ENCODE data around the gene PKD2. TPM values are rescaled to one million over a fixed set of nuclear protein-coding genes. Genes with fewer than 3 reads are reported as not detected.

PKD2 gene
- total and polyA plus RNA-seq, 2 donors (not counting 1 experiment from before 2014, with no cell fraction given) = 1.8 to 5.8 TPM

- intact Hi-C loops (cut with micrococcal nuclease) = no loop called here
- H3K36me3 ChIP-seq (replicated peaks in 1 of 2; ENCODE audit: control extremely low read depth in 1 of 2, control insufficient read depth in 1 of 2, extremely low read depth in 1 of 2, insufficient read depth in 2 of 2, low read length in 1 of 2) = peaks cover 10 to 11% of the 10 kb centered on the region in 2 experiments
- no peak overlapping the region for H3K4me2 ChIP-seq (replicated peaks; ENCODE audit: low read depth, low read length, poor library complexity, severe bottlenecking)
- Mint-ChIP-seq H3K4me1 (no peaks in the 10 kb centered on the region), H3K9me3 (ENCODE audit: insufficient read depth) (peaks cover 15% of the 10 kb centered on the region), H3K4me3 (no peak overlapping the region), H3K27ac (no peak overlapping the region), H3K27me3 (no peaks in the 10 kb centered on the region)
- H3K27me3 ChIP-seq (replicated peaks in 1 of 4; ENCODE audit: control extremely low read depth in 1 of 4, control insufficient read depth in 3 of 4, insufficient read depth in 4 of 4, low read length in 3 of 4) = no peaks in the 10 kb centered on the region
- H3K4me3 ChIP-seq (ENCODE audit: control extremely low read depth in 1 of 5, extremely low read depth in 1 of 5, insufficient read depth in 1 of 5, low read depth in 2 of 5, low read length in 4 of 5) = no peak overlapping the region
- H3K79me2 ChIP-seq (ENCODE audit: control insufficient read depth, insufficient read depth, low read length) = no peaks in the 10 kb centered on the region
- no peaks in the 10 kb centered on the region for H4K20me1 ChIP-seq (ENCODE audit: control insufficient read depth, insufficient read depth, low read length, poor library complexity, severe bottlenecking)
- no peak for ATAC-seq (ENCODE audit: low read depth)
- H3K9me3 ChIP-seq (ENCODE audit: control extremely low read depth in 1 of 3, control insufficient read depth in 2 of 3, insufficient read depth in 1 of 3, low read length in 2 of 3) = peaks cover 7 to 32% (median 12%) of the 10 kb centered on the region in 3 donors
- H3K27ac ChIP-seq (ENCODE audit: low read length in 2 of 2) = no peak overlapping the region
- ChIA-PET POLR2A (no interaction called here), CTCF (no interaction called here)
- H3K4me1 ChIP-seq (ENCODE audit: control insufficient read depth in 2 of 2, insufficient read depth in 2 of 2, low read length in 2 of 2) = no peaks in the 10 kb centered on the region
- no peak overlapping the region for H2AFZ ChIP-seq (ENCODE audit: insufficient read depth, low read depth, low read length, poor library complexity, severe bottlenecking)
- DNase-seq = no peak
- no CpG with 5 or more reads among the region's 1 CpG for WGBS (ENCODE audit: insufficient coverage)
- no peak overlapping the region for H3K9ac ChIP-seq (ENCODE audit: low read length)
- TF ChIP-seq EZH2 (IDR thresholded peaks at IDR 0.05; ENCODE audit: borderline replicate concordance, insufficient read depth, low read depth, low read length, poor library complexity, severe bottlenecking) (no peak), CTCF (IDR thresholded peaks at IDR 0.05) (no peak)
Observed at GRCh38 chr4:88070031-88070430, 62.6 kb downstream of the PKD2 start.

- TF ChIP-seq EZH2 (IDR thresholded peaks at IDR 0.05; ENCODE audit: borderline replicate concordance, insufficient read depth, low read depth, low read length, poor library complexity, severe bottlenecking) (no peak), CTCF (IDR thresholded peaks at IDR 0.05) (no peak)
- H3K27me3 ChIP-seq (replicated peaks in 1 of 4; ENCODE audit: control extremely low read depth in 1 of 4, control insufficient read depth in 3 of 4, insufficient read depth in 4 of 4, low read length in 3 of 4) = no peaks in the 10 kb centered on the region
- H3K79me2 ChIP-seq (ENCODE audit: control insufficient read depth, insufficient read depth, low read length) = no peaks in the 10 kb centered on the region
- ChIA-PET POLR2A (no interaction called here), CTCF (no interaction called here)
- H3K9ac ChIP-seq (ENCODE audit: low read length) = no peak overlapping the region
- no peak overlapping the region for H3K4me3 ChIP-seq (ENCODE audit: control extremely low read depth in 1 of 5, extremely low read depth in 1 of 5, insufficient read depth in 1 of 5, low read depth in 2 of 5, low read length in 4 of 5)
- no peaks in the 10 kb centered on the region for H4K20me1 ChIP-seq (ENCODE audit: control insufficient read depth, insufficient read depth, low read length, poor library complexity, severe bottlenecking)
- peaks cover 2 to 24% (median 9%) of the 10 kb centered on the region in 3 donors for H3K9me3 ChIP-seq (ENCODE audit: control extremely low read depth in 1 of 3, control insufficient read depth in 2 of 3, insufficient read depth in 1 of 3, low read length in 2 of 3)
- H3K9me3 Mint-ChIP-seq (ENCODE audit: insufficient read depth) = peaks cover 8% of the 10 kb centered on the region
- intact Hi-C loops (cut with micrococcal nuclease) = no loop called here
- no peak overlapping the region for H2AFZ ChIP-seq (ENCODE audit: insufficient read depth, low read depth, low read length, poor library complexity, severe bottlenecking)
- no peak overlapping the region for H3K27ac Mint-ChIP-seq
- H3K4me1 Mint-ChIP-seq = no peaks in the 10 kb centered on the region
- no peak for ATAC-seq (ENCODE audit: low read depth)
- H3K4me1 ChIP-seq (ENCODE audit: control insufficient read depth in 2 of 2, insufficient read depth in 2 of 2, low read length in 2 of 2) = no peaks in the 10 kb centered on the region
- no peak overlapping the region for H3K4me3 Mint-ChIP-seq
- no peak overlapping the region for H3K4me2 ChIP-seq (replicated peaks; ENCODE audit: low read depth, low read length, poor library complexity, severe bottlenecking)
- H3K36me3 ChIP-seq (replicated peaks in 1 of 2; ENCODE audit: control extremely low read depth in 1 of 2, control insufficient read depth in 1 of 2, extremely low read depth in 1 of 2, insufficient read depth in 2 of 2, low read length in 1 of 2) = peaks cover 5 to 6% of the 10 kb centered on the region in 2 experiments
- no peak for DNase-seq
- no peaks in the 10 kb centered on the region for H3K27me3 Mint-ChIP-seq
- H3K27ac ChIP-seq (ENCODE audit: low read length in 2 of 2) = no peak overlapping the region
- WGBS (ENCODE audit: insufficient coverage) = 100% methylated on average over 5 of the region's 9 CpGs
Observed at GRCh38 chr4:88075336-88075735, 67.9 kb downstream of the PKD2 start.
